ENCODE results near the gene CMPK2. TPM values are rescaled to one million over a fixed set of nuclear protein-coding genes. Genes with fewer than 3 reads are reported as not detected.

The CMPK2 gene
- total RNA-seq, 2 experiments from 2014 or later, result 3.2 to 4.5 TPM

GRCh38 chr2:6826081-6826913, 39.4 kb downstream of the CMPK2 start:
- H3K4me3 Mint-ChIP-seq, result no peak overlapping the region
- peaks cover 9% of the 10 kb centered on the region for H3K9me3 Mint-ChIP-seq
- POLR2A ChIA-PET, result interaction anchor here (0.7 to 1.1 kb wide), 3 partner anchors 40 to 187 kb away, joined by 3 read pairs; partner anchors contain the start of gene CMPK2

GRCh38 chr2:6824962-6825361, 40.7 kb downstream of the CMPK2 start:
- H3K27me3 Mint-ChIP-seq, result no peaks in the 10 kb centered on the region
- TF ChIP-seq CTCF (IDR thresholded peaks at IDR 0.05), result no peak
- CTCF ChIA-PET, result interaction anchor here (1.1 to 3.2 kb wide), 11 partner anchors 11 to 226 kb away, joined by 3 to 16 read pairs (median 6); partner anchors contain the start of gene CMPK2
- peaks cover 9% of the 10 kb centered on the region for H3K4me1 Mint-ChIP-seq (ENCODE audit: low read depth)
- H3K4me3 Mint-ChIP-seq, result no peak overlapping the region
- no peak for DNase-seq
- H3K9me3 Mint-ChIP-seq, result no peaks in the 10 kb centered on the region
- intact Hi-C loops (cut with micrococcal nuclease), result loop anchor here (5.0 kb wide), 1 partner anchor 217 kb away; no protein-coding TSS in a partner anchor
- no peaks in the 10 kb centered on the region for H3K36me3 Mint-ChIP-seq (ENCODE audit: low read depth)
- no peak for ATAC-seq
- H3K27ac Mint-ChIP-seq, result no peak overlapping the region
- POLR2A ChIA-PET, result no interaction called here

More at GRCh38 chr2:6826081-6826913, 39.4 kb downstream of the CMPK2 start:
- Mint-ChIP-seq H3K4me1 (ENCODE audit: low read depth) (peaks cover 9% of the 10 kb centered on the region), H3K27me3 (no peaks in the 10 kb centered on the region), H3K27ac (no peak overlapping the region), H3K36me3 (ENCODE audit: low read depth) (peaks cover under 1% of the 10 kb centered on the region)
- peak; percentile 82 for DNase-seq
- intact Hi-C loops (cut with micrococcal nuclease), result loop anchor here (5.0 kb wide), 1 partner anchor 216 kb away; no protein-coding TSS in a partner anchor
- peak; percentile 96 for ATAC-seq
- CTCF ChIA-PET, result interaction anchor here (0.6 to 3.2 kb wide), 26 partner anchors 9 to 258 kb away, joined by 3 to 16 read pairs (median 4); partner anchors contain the start of gene CMPK2
- TF ChIP-seq CTCF (IDR thresholded peaks at IDR 0.05), result peak; percentile 85

GRCh38 chr2:6823111-6823510, 42.6 kb downstream of the CMPK2 start:
- Mint-ChIP-seq H3K4me3 (no peak overlapping the region), H3K36me3 (ENCODE audit: low read depth) (no peaks in the 10 kb centered on the region), H3K9me3 (no peaks in the 10 kb centered on the region), H3K27me3 (no peaks in the 10 kb centered on the region), H3K27ac (no peak overlapping the region), H3K4me1 (ENCODE audit: low read depth) (peaks cover 8% of the 10 kb centered on the region)
- CTCF ChIA-PET, result no interaction called here
- intact Hi-C loops (cut with micrococcal nuclease), result no loop called here
- POLR2A ChIA-PET, result no interaction called here
- no peak for DNase-seq
- TF ChIP-seq CTCF (IDR thresholded peaks at IDR 0.05), result no peak
- no peak for ATAC-seq

GRCh38 chr2:6822406-6822805, 43.3 kb downstream of the CMPK2 start:
- Mint-ChIP-seq H3K27me3 (peaks cover 2% of the 10 kb centered on the region), H3K9me3 (no peaks in the 10 kb centered on the region), H3K36me3 (ENCODE audit: low read depth) (no peaks in the 10 kb centered on the region), H3K4me1 (ENCODE audit: low read depth) (peaks cover 6% of the 10 kb centered on the region), H3K4me3 (no peak overlapping the region), H3K27ac (no peak overlapping the region)
- intact Hi-C loops (cut with micrococcal nuclease), result no loop called here
- DNase-seq, result no peak
- no peak for TF ChIP-seq CTCF (IDR thresholded peaks at IDR 0.05)
- ATAC-seq, result no peak
- POLR2A ChIA-PET, result no interaction called here
- CTCF ChIA-PET, result interaction anchor here (1.0 to 1.5 kb wide), 2 partner anchors 221 to 222 kb away, joined by 5 read pairs; no protein-coding TSS in a partner anchor

Data from activated CD8-positive, alpha-beta T cell treated with anti-CD3 and anti-CD28 coated beads for 36 hours (primary cell).